ENCODE results near the gene ACTC1.

- TF ChIP-seq CTCF (IDR thresholded peaks at IDR 0.05) = no peak
- TF ChIP-seq POLR2A (IDR thresholded peaks at IDR 0.05) = no peak
These were observed 45.9 kb upstream of the ACTC1 start for GRCh38 chr15:34841262-34841725.

Measured in right lobe of liver (tissue), 4 donors.